Measurements from ENCODE around the gene KCNQ1.

Gene KCNQ1

GRCh38 chr11:2401436-2401984 lies 43.3 kb upstream of the KCNQ1 start:
- Histone ChIP-seq H3K9ac (ENCODE audit: low read length) (peak overlapping the region; percentile 95), H3F3A (ENCODE audit: insufficient read depth, low read length) (no peaks in the 10 kb centered on the region), H3K79me2 (ENCODE audit: insufficient read depth, low read length) (no peaks in the 10 kb centered on the region), H3K4me2 (ENCODE audit: low read length) (peak overlapping the region; percentile 79), H3K27ac (ENCODE audit: low read depth, low read length, poor library complexity, severe bottlenecking) (no peak overlapping the region), H3K27me3 (ENCODE audit: insufficient read depth, low read length) (no peaks in the 10 kb centered on the region), H2AFZ (ENCODE audit: low read length) (no peak overlapping the region), H4K20me1 (ENCODE audit: insufficient read depth, low read length) (no peaks in the 10 kb centered on the region), H3K4me3 (ENCODE audit: low read depth, low read length, poor library complexity, severe bottlenecking) (peak overlapping the region; percentile 86), H3K9me3 (ENCODE audit: low read length) (no peaks in the 10 kb centered on the region), H3K36me3 (ENCODE audit: insufficient read depth, low read length) (peaks cover 32% of the 10 kb centered on the region), H3K9me2 (ENCODE audit: low read depth, low read length) (no peaks in the 10 kb centered on the region), H3K4me1 (ENCODE audit: insufficient read depth, low read length, severe bottlenecking) (peaks cover 21% of the 10 kb centered on the region)
- peak; percentile 45 for TF ChIP-seq CTCF (IDR thresholded peaks at IDR 0.05; ENCODE audit: low read length)
- no peak for TF ChIP-seq EZH2 (IDR thresholded peaks at IDR 0.05; ENCODE audit: borderline replicate concordance, low read length)

- Histone ChIP-seq H2AFZ (ENCODE audit: low read length) (no peak overlapping the region), H3K9ac (ENCODE audit: low read length) (no peak overlapping the region; the same call in 1 of the 2 replicates), H3F3A (ENCODE audit: insufficient read depth, low read length) (no peaks in the 10 kb centered on the region), H3K36me3 (ENCODE audit: insufficient read depth, low read length) (peaks cover 26% of the 10 kb centered on the region), H3K9me2 (ENCODE audit: low read depth, low read length) (no peaks in the 10 kb centered on the region), H3K4me1 (ENCODE audit: insufficient read depth, low read length, severe bottlenecking) (peaks cover 21% of the 10 kb centered on the region), H3K27ac (ENCODE audit: low read depth, low read length, poor library complexity, severe bottlenecking) (no peak overlapping the region), H3K9me3 (ENCODE audit: low read length) (no peaks in the 10 kb centered on the region), H3K4me2 (ENCODE audit: low read length) (peak overlapping the region; percentile 79; the same call in 1 of the 2 replicates), H4K20me1 (ENCODE audit: insufficient read depth, low read length) (no peaks in the 10 kb centered on the region), H3K27me3 (ENCODE audit: insufficient read depth, low read length) (no peaks in the 10 kb centered on the region), H3K4me3 (ENCODE audit: low read depth, low read length, poor library complexity, severe bottlenecking) (peak overlapping the region; percentile 86), H3K79me2 (ENCODE audit: insufficient read depth, low read length) (no peaks in the 10 kb centered on the region)
- TF ChIP-seq EZH2 (IDR thresholded peaks at IDR 0.05; ENCODE audit: borderline replicate concordance, low read length) (no peak), CTCF (IDR thresholded peaks at IDR 0.05; ENCODE audit: low read length) (no peak)
Measured at GRCh38 chr11:2402106-2402505, 42.7 kb upstream of the KCNQ1 start.

GRCh38 chr11:2402890-2403645 lies 41.7 kb upstream of the KCNQ1 start:
- Histone ChIP-seq H3F3A (ENCODE audit: insufficient read depth, low read length) (no peaks in the 10 kb centered on the region), H3K27ac (ENCODE audit: low read depth, low read length, poor library complexity, severe bottlenecking) (no peak overlapping the region), H3K9me2 (ENCODE audit: low read depth, low read length) (no peaks in the 10 kb centered on the region), H3K36me3 (ENCODE audit: insufficient read depth, low read length) (peaks cover 19% of the 10 kb centered on the region), H3K27me3 (ENCODE audit: insufficient read depth, low read length) (no peaks in the 10 kb centered on the region), H3K9ac (ENCODE audit: low read length) (no peak overlapping the region), H3K9me3 (ENCODE audit: low read length) (no peaks in the 10 kb centered on the region), H4K20me1 (ENCODE audit: insufficient read depth, low read length) (no peaks in the 10 kb centered on the region), H2AFZ (ENCODE audit: low read length) (no peak overlapping the region), H3K4me1 (ENCODE audit: insufficient read depth, low read length, severe bottlenecking) (peaks cover 21% of the 10 kb centered on the region), H3K4me3 (ENCODE audit: low read depth, low read length, poor library complexity, severe bottlenecking) (no peak overlapping the region), H3K4me2 (ENCODE audit: low read length) (no peak overlapping the region), H3K79me2 (ENCODE audit: insufficient read depth, low read length) (no peaks in the 10 kb centered on the region)
- TF ChIP-seq EZH2 (IDR thresholded peaks at IDR 0.05; ENCODE audit: borderline replicate concordance, low read length) (no peak), CTCF (IDR thresholded peaks at IDR 0.05; ENCODE audit: low read length) (no peak)
